Calu3 (cell line): Measurements from ENCODE around the gene CALHM3. TPM values are rescaled to one million over a fixed set of nuclear protein-coding genes. Genes with fewer than 3 reads are reported as not detected.

Experiments
- BruUV-seq: library from RNA; stranded (reverse); fragments of 400-500 nt; replicated peaks from 2 replicates; lab custom pipeline; 2021; lab: Mats Ljungman, UMichigan
- CTCF ChIA-PET: fragments of 300-600 bp; sonication (Branson Sonifier 250); formaldehyde crosslinking; loops from one replicate; lab custom pipeline; 2022; ENCODE audit warnings: antibody characterized with exemption; lab: Charles Lee
- DNase-seq: peaks from one replicate; pipeline ENCODE4 v3.0.0; 2022
- H3K27ac Mint-ChIP-seq: one replicate; pipeline ENCODE4 v1.8.0; 2022; ENCODE audit warnings: mixed read lengths; ENCODE audit not compliant: unreplicated experiment
- H3K27me3 Mint-ChIP-seq: one replicate; pipeline ENCODE4 v1.8.0; 2022; ENCODE audit warnings: mixed read lengths; ENCODE audit not compliant: unreplicated experiment
- H3K36me3 Mint-ChIP-seq: one replicate; pipeline ENCODE4 v1.8.0; 2022; ENCODE audit warnings: mild to moderate bottlenecking, moderate library complexity, mixed read lengths; ENCODE audit not compliant: insufficient read depth, unreplicated experiment
- H3K4me1 Mint-ChIP-seq: one replicate; pipeline ENCODE4 v1.8.0; 2022; ENCODE audit warnings: mild to moderate bottlenecking, low read depth, mixed read lengths; ENCODE audit not compliant: unreplicated experiment
- H3K4me3 Mint-ChIP-seq: one replicate; pipeline ENCODE4 v1.8.0; 2022; ENCODE audit warnings: mild to moderate bottlenecking, low read depth, moderate library complexity, mixed read lengths; ENCODE audit not compliant: unreplicated experiment
- H3K9me3 Mint-ChIP-seq: one replicate; pipeline ENCODE4 v1.8.0; 2022; ENCODE audit warnings: low read depth, mixed read lengths; ENCODE audit not compliant: unreplicated experiment
- CTCF ChIP-seq: fragments of 200-600 bp; IDR thresholded peaks from one replicate; pipeline ENCODE4 v1.8.0; 2022; ENCODE audit warnings: antibody characterized with exemption; ENCODE audit not compliant: unreplicated experiment
- intact Hi-C: fragments of 100-400 bp; cut with micrococcal nuclease; formaldehyde crosslinking; loops from one replicate; pipeline ENCODE4 v1.10.0; 2022; ENCODE audit not compliant: unreplicated experiment
- total RNA-seq: library from RNA; stranded (reverse); gene quantifications from 2 replicates; pipeline ENCODE4 v1.2.3, GENCODE V29; 2022

Gene CALHM3
- total RNA-seq, 1 experiment from 2014 or later = not detected

- no peak for DNase-seq
- Mint-ChIP-seq H3K36me3 (peaks cover 42% of the 10 kb centered on the region), H3K4me3 (no peak overlapping the region), H3K27ac (no peak overlapping the region), H3K27me3 (no peaks in the 10 kb centered on the region), H3K9me3 (no peaks in the 10 kb centered on the region), H3K4me1 (no peaks in the 10 kb centered on the region)
- intact Hi-C loops = no loop called here
- no peak for TF ChIP-seq CTCF
- CTCF ChIA-PET = no interaction called here
- no TSS peak for BruUV-seq
Observed at GRCh38 chr10:103429647-103430046, 49.4 kb downstream of the CALHM3 start.

GRCh38 chr10:103428989-103429643, 49.9 kb downstream of the CALHM3 start:
- no peak for DNase-seq
- no peaks in the 10 kb centered on the region for H3K27me3 Mint-ChIP-seq
- no peaks in the 10 kb centered on the region for H3K4me1 Mint-ChIP-seq
- no peaks in the 10 kb centered on the region for H3K9me3 Mint-ChIP-seq
- no TSS peak for BruUV-seq
- intact Hi-C loops = no loop called here
- peaks cover 42% of the 10 kb centered on the region for H3K36me3 Mint-ChIP-seq
- CTCF ChIA-PET = no interaction called here
- no peak for TF ChIP-seq CTCF
- no peak overlapping the region for H3K4me3 Mint-ChIP-seq
- no peak overlapping the region for H3K27ac Mint-ChIP-seq

- no peak for DNase-seq
- CTCF ChIA-PET = no interaction called here
- Mint-ChIP-seq H3K4me1 (no peaks in the 10 kb centered on the region), H3K36me3 (peaks cover 43% of the 10 kb centered on the region), H3K27me3 (no peaks in the 10 kb centered on the region), H3K4me3 (no peak overlapping the region), H3K9me3 (no peaks in the 10 kb centered on the region), H3K27ac (no peak overlapping the region)
- no TSS peak for BruUV-seq
- TF ChIP-seq CTCF = no peak
- intact Hi-C loops = no loop called here
Observed at GRCh38 chr10:103427866-103428265, 51.2 kb downstream of the CALHM3 start.

- CTCF ChIA-PET = no interaction called here
- BruUV-seq = no TSS peak
- no peak for DNase-seq
- no peak overlapping the region for H3K4me3 Mint-ChIP-seq
- intact Hi-C loops = no loop called here
- no peak overlapping the region for H3K27ac Mint-ChIP-seq
- no peaks in the 10 kb centered on the region for H3K4me1 Mint-ChIP-seq
- peaks cover 18% of the 10 kb centered on the region for H3K36me3 Mint-ChIP-seq
- no peak for TF ChIP-seq CTCF
- no peaks in the 10 kb centered on the region for H3K9me3 Mint-ChIP-seq
- H3K27me3 Mint-ChIP-seq = no peaks in the 10 kb centered on the region
Observed at GRCh38 chr10:103423748-103424147, 55.3 kb downstream of the CALHM3 start.

Other genes starting within 250 kb of the CALHM3 start
- 0.57 and 0.61 TPM in 2 replicates for gene RPEL1, start 233.4 kb downstream of the CALHM3 start, total RNA-seq
- gene INA, start 202.1 kb downstream of the CALHM3 start, total RNA-seq = 1.3 and 1.9 TPM in 2 replicates
- gene PCGF6, start 128.1 kb downstream of the CALHM3 start, total RNA-seq = 4.5 and 4.8 TPM in 2 replicates
- gene TAF5, start 111.3 kb downstream of the CALHM3 start, total RNA-seq = 2.5 and 2.9 TPM in 2 replicates
- gene ATP5MK, start 82.8 kb downstream of the CALHM3 start, total RNA-seq = 199 and 203 TPM in 2 replicates
- 33.0 and 41.3 TPM in 2 replicates for gene PDCD11, start 82.6 kb downstream of the CALHM3 start, total RNA-seq
- 0.45 and 0.81 TPM in 2 replicates for gene CALHM2, start 26.9 kb downstream of the CALHM3 start, total RNA-seq
- not detected in 2 replicates for gene CALHM1, start 20.3 kb downstream of the CALHM3 start, total RNA-seq
- 0.22 TPM in 1 of 2 replicates, not detected in the other for gene NEURL1, start 14.5 kb upstream of the CALHM3 start, total RNA-seq